ENCODE data around the gene PCDH9.

The PCDH9 gene

DNA sequence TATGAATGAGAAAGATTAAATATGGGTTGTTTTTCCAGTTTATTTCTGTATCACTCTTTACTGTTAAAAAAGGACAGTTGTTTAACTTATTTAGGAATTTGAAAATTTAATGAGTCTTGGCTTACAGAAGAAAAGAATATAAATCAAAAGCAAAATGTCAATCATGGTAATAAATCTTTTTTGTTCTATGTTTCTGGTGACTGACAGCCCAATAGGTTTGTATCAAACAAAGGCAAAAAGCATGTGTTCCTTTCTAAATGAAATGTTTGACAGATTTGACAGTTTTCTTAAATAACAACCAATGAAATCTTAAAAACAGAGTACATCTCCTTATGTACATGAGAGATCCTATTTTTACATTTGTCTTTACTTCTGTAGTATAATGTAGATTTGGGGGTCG is 11.0 kb downstream of the PCDH9 start:
- Histone ChIP-seq H4K8ac (ENCODE audit: low read depth, low read length) (no peak overlapping the region), H3K27me3 (ENCODE audit: control insufficient read depth in 3 of 3, insufficient read depth in 3 of 3, low read depth in 1 of 3, low read length in 3 of 3) (no peaks in the 10 kb centered on the region), H3K4ac (ENCODE audit: low read length) (no peak overlapping the region), H3K18ac (ENCODE audit: low read length) (no peak overlapping the region), H3K79me1 (ENCODE audit: low read depth, low read length) (no peaks in the 10 kb centered on the region), H3K4me2 (ENCODE audit: insufficient read depth, low read length, poor library complexity, severe bottlenecking) (no peak overlapping the region), H2AK5ac (ENCODE audit: low read depth, low read length) (no peak overlapping the region), H3K23ac (ENCODE audit: low read depth, low read length, poor library complexity) (no peak overlapping the region), H2BK120ac (ENCODE audit: low read depth, low read length) (no peak overlapping the region), H2BK15ac (ENCODE audit: low read length) (no peak overlapping the region), H3K27ac (replicated peaks; ENCODE audit: low read length) (no peak overlapping the region), H3K36me3 (replicated peaks in 1 of 2; ENCODE audit: control insufficient read depth in 2 of 2, insufficient read depth in 2 of 2, low read length in 2 of 2) (no peaks in the 10 kb centered on the region), H3K14ac (ENCODE audit: low read length) (no peak overlapping the region), H3K4me1 (ENCODE audit: control insufficient read depth in 2 of 2, insufficient read depth in 1 of 2, low read depth in 1 of 2, low read length in 2 of 2) (peaks cover 0 to 4% of the 10 kb centered on the region in 2 donors), H3K9me3 (replicated peaks in 1 of 2; ENCODE audit: control insufficient read depth in 2 of 2, insufficient read depth in 1 of 2, low read depth in 1 of 2, low read length in 2 of 2) (no peaks in the 10 kb centered on the region), H3K4me3 (ENCODE audit: low read length in 2 of 2) (no peak overlapping the region), H4K91ac (ENCODE audit: low read depth, low read length, poor library complexity) (no peak overlapping the region), H2BK5ac (ENCODE audit: low read length) (no peak overlapping the region), H2AFZ (ENCODE audit: low read length) (no peak overlapping the region), H3K9ac (ENCODE audit: low read depth, low read length, poor library complexity) (no peak overlapping the region), H2BK12ac (ENCODE audit: low read length) (no peak overlapping the region)
- DNase-seq (ENCODE audit: low spot score) = no peak
- WGBS, 2 donors (ENCODE audit: extremely low coverage in 2 of 2, insufficient read length in 2 of 2, insufficient replicate concordance in 1 of 2) = no CpG with 5 or more reads among the region's 1 CpG

- no peak overlapping the region for H2BK15ac ChIP-seq (ENCODE audit: low read length)
- H3K27ac ChIP-seq (replicated peaks; ENCODE audit: low read length) = no peak overlapping the region
- no peak overlapping the region for H3K4ac ChIP-seq (ENCODE audit: low read length)
- H3K9ac ChIP-seq (ENCODE audit: low read depth, low read length, poor library complexity) = no peak overlapping the region
- H3K9me3 ChIP-seq (replicated peaks in 1 of 2; ENCODE audit: control insufficient read depth in 2 of 2, insufficient read depth in 1 of 2, low read depth in 1 of 2, low read length in 2 of 2) = no peaks in the 10 kb centered on the region
- no peak overlapping the region for H4K91ac ChIP-seq (ENCODE audit: low read depth, low read length, poor library complexity)
- no peaks in the 10 kb centered on the region for H3K36me3 ChIP-seq (replicated peaks in 1 of 2; ENCODE audit: control insufficient read depth in 2 of 2, insufficient read depth in 2 of 2, low read length in 2 of 2)
- no peak overlapping the region for H2BK12ac ChIP-seq (ENCODE audit: low read length)
- H2AK5ac ChIP-seq (ENCODE audit: low read depth, low read length) = no peak overlapping the region
- no peak overlapping the region for H2BK120ac ChIP-seq (ENCODE audit: low read depth, low read length)
- no peak overlapping the region for H3K23ac ChIP-seq (ENCODE audit: low read depth, low read length, poor library complexity)
- no peak overlapping the region for H4K8ac ChIP-seq (ENCODE audit: low read depth, low read length)
- no peak overlapping the region for H3K4me2 ChIP-seq (ENCODE audit: insufficient read depth, low read length, poor library complexity, severe bottlenecking)
- H3K4me1 ChIP-seq (ENCODE audit: control insufficient read depth in 2 of 2, insufficient read depth in 1 of 2, low read depth in 1 of 2, low read length in 2 of 2) = peaks cover 0 to 4% of the 10 kb centered on the region in 2 donors
- no peaks in the 10 kb centered on the region for H3K27me3 ChIP-seq (ENCODE audit: control insufficient read depth in 3 of 3, insufficient read depth in 3 of 3, low read depth in 1 of 3, low read length in 3 of 3)
- DNase-seq (ENCODE audit: low spot score) = no peak
- no peak overlapping the region for H3K18ac ChIP-seq (ENCODE audit: low read length)
- no peak overlapping the region for H2BK5ac ChIP-seq (ENCODE audit: low read length)
- H3K79me1 ChIP-seq (ENCODE audit: low read depth, low read length) = no peaks in the 10 kb centered on the region
- no peak overlapping the region for H2AFZ ChIP-seq (ENCODE audit: low read length)
- no peak overlapping the region for H3K14ac ChIP-seq (ENCODE audit: low read length)
- no peak overlapping the region for H3K4me3 ChIP-seq (ENCODE audit: low read length in 2 of 2)
Measured at GRCh38 chr13:67217880-67218279, 12.3 kb downstream of the PCDH9 start.

GRCh38 chr13:67216864-67217263 is 13.3 kb downstream of the PCDH9 start:
- no CpG with 5 or more reads among the region's 4 CpGs for WGBS, 2 donors (ENCODE audit: extremely low coverage in 2 of 2, insufficient read length in 2 of 2, insufficient replicate concordance in 1 of 2)
- H2AFZ ChIP-seq (ENCODE audit: low read length) = no peak overlapping the region
- no peak overlapping the region for H4K91ac ChIP-seq (ENCODE audit: low read depth, low read length, poor library complexity)

GRCh38 chr13:67210208-67210607 is 19.9 kb downstream of the PCDH9 start:
- H3K9me3 ChIP-seq (replicated peaks in 1 of 2; ENCODE audit: control insufficient read depth in 2 of 2, insufficient read depth in 1 of 2, low read depth in 1 of 2, low read length in 2 of 2) = no peaks in the 10 kb centered on the region
- H3K9ac ChIP-seq (ENCODE audit: low read depth, low read length, poor library complexity) = no peak overlapping the region
- no peak overlapping the region for H2AK5ac ChIP-seq (ENCODE audit: low read depth, low read length)
- no peak overlapping the region for H2BK15ac ChIP-seq (ENCODE audit: low read length)
- H4K91ac ChIP-seq (ENCODE audit: low read depth, low read length, poor library complexity) = no peak overlapping the region
- no peak overlapping the region for H4K8ac ChIP-seq (ENCODE audit: low read depth, low read length)
- no peaks in the 10 kb centered on the region for H3K4me1 ChIP-seq (ENCODE audit: control insufficient read depth in 2 of 2, insufficient read depth in 1 of 2, low read depth in 1 of 2, low read length in 2 of 2)
- H3K27me3 ChIP-seq (ENCODE audit: control insufficient read depth in 3 of 3, insufficient read depth in 3 of 3, low read depth in 1 of 3, low read length in 3 of 3) = no peaks in the 10 kb centered on the region
- no peak overlapping the region for H3K27ac ChIP-seq (replicated peaks; ENCODE audit: low read length)
- H2AFZ ChIP-seq (ENCODE audit: low read length) = no peak overlapping the region
- H3K23ac ChIP-seq (ENCODE audit: low read depth, low read length, poor library complexity) = no peak overlapping the region
- no peak for DNase-seq (ENCODE audit: low spot score)
- no peak overlapping the region for H2BK5ac ChIP-seq (ENCODE audit: low read length)
- H3K14ac ChIP-seq (ENCODE audit: low read length) = no peak overlapping the region
- H2BK120ac ChIP-seq (ENCODE audit: low read depth, low read length) = no peak overlapping the region
- no peak overlapping the region for H3K18ac ChIP-seq (ENCODE audit: low read length)
- H3K4me2 ChIP-seq (ENCODE audit: insufficient read depth, low read length, poor library complexity, severe bottlenecking) = no peak overlapping the region
- H3K4ac ChIP-seq (ENCODE audit: low read length) = no peak overlapping the region
- H2BK12ac ChIP-seq (ENCODE audit: low read length) = no peak overlapping the region
- H3K36me3 ChIP-seq (replicated peaks in 1 of 2; ENCODE audit: control insufficient read depth in 2 of 2, insufficient read depth in 2 of 2, low read length in 2 of 2) = no peaks in the 10 kb centered on the region
- no peaks in the 10 kb centered on the region for H3K79me1 ChIP-seq (ENCODE audit: low read depth, low read length)
- H3K4me3 ChIP-seq (ENCODE audit: low read length in 2 of 2) = no peak overlapping the region

More at GRCh38 chr13:67216864-67217263, 13.3 kb downstream of the PCDH9 start:
- Histone ChIP-seq H3K79me1 (ENCODE audit: low read depth, low read length) (no peaks in the 10 kb centered on the region), H3K4me3 (ENCODE audit: low read length in 2 of 2) (no peak overlapping the region), H3K23ac (ENCODE audit: low read depth, low read length, poor library complexity) (no peak overlapping the region), H2BK5ac (ENCODE audit: low read length) (no peak overlapping the region), H3K36me3 (replicated peaks in 1 of 2; ENCODE audit: control insufficient read depth in 2 of 2, insufficient read depth in 2 of 2, low read length in 2 of 2) (no peaks in the 10 kb centered on the region), H3K27me3 (ENCODE audit: control insufficient read depth in 3 of 3, insufficient read depth in 3 of 3, low read depth in 1 of 3, low read length in 3 of 3) (no peaks in the 10 kb centered on the region), H2BK120ac (ENCODE audit: low read depth, low read length) (no peak overlapping the region), H3K27ac (replicated peaks; ENCODE audit: low read length) (no peak overlapping the region), H3K9me3 (replicated peaks in 1 of 2; ENCODE audit: control insufficient read depth in 2 of 2, insufficient read depth in 1 of 2, low read depth in 1 of 2, low read length in 2 of 2) (no peaks in the 10 kb centered on the region), H3K4me2 (ENCODE audit: insufficient read depth, low read length, poor library complexity, severe bottlenecking) (no peak overlapping the region), H3K18ac (ENCODE audit: low read length) (no peak overlapping the region), H3K14ac (ENCODE audit: low read length) (no peak overlapping the region), H2BK12ac (ENCODE audit: low read length) (no peak overlapping the region), H3K4ac (ENCODE audit: low read length) (no peak overlapping the region), H2BK15ac (ENCODE audit: low read length) (no peak overlapping the region), H4K8ac (ENCODE audit: low read depth, low read length) (no peak overlapping the region), H3K4me1 (ENCODE audit: control insufficient read depth in 2 of 2, insufficient read depth in 1 of 2, low read depth in 1 of 2, low read length in 2 of 2) (peaks cover 0 to 4% of the 10 kb centered on the region in 2 donors), H3K9ac (ENCODE audit: low read depth, low read length, poor library complexity) (no peak overlapping the region), H2AK5ac (ENCODE audit: low read depth, low read length) (no peak overlapping the region)
- no peak for DNase-seq (ENCODE audit: low spot score)

Data from neuronal stem cell (in vitro differentiated cells).